BE2C (cell line): ENCODE data around the gene DSCAM.

Source experiments
- DNase-seq: peaks from one replicate; pipeline ENCODE4 v3.0.0-alpha.2; 2020
- H3K27me3 ChIP-seq: fragments of 250-450 bp; sonication (Bioruptor Pico); 2 replicates; pipeline ENCODE4 v1.5.1; 2020; ENCODE audit warnings: mild to moderate bottlenecking
- H3K36me3 ChIP-seq: fragments of 250-450 bp; sonication (Bioruptor Pico); 2 replicates; pipeline ENCODE4 v1.5.1; 2020; ENCODE audit warnings: mild to moderate bottlenecking
- H3K4me1 ChIP-seq: fragments of 250-450 bp; sonication (Bioruptor Pico); 2 replicates; pipeline ENCODE4 v1.5.1; 2020
- H3K4me3 ChIP-seq: 2 replicates; pipeline ENCODE4 v1.5.1; 2011; ENCODE audit warnings: low read depth, low read length
- H3K9me3 ChIP-seq: fragments of 250-450 bp; sonication (Bioruptor Pico); 2 replicates; pipeline ENCODE4 v1.5.1; 2020
- TF ChIP-seq, protein P1 (sequence below): IDR thresholded peaks from 2 replicates; pipeline ENCODE4 v1.5.1; 2012; ENCODE audit warnings: mild to moderate bottlenecking, low read depth, low read length

DSCAM gene

DNA sequence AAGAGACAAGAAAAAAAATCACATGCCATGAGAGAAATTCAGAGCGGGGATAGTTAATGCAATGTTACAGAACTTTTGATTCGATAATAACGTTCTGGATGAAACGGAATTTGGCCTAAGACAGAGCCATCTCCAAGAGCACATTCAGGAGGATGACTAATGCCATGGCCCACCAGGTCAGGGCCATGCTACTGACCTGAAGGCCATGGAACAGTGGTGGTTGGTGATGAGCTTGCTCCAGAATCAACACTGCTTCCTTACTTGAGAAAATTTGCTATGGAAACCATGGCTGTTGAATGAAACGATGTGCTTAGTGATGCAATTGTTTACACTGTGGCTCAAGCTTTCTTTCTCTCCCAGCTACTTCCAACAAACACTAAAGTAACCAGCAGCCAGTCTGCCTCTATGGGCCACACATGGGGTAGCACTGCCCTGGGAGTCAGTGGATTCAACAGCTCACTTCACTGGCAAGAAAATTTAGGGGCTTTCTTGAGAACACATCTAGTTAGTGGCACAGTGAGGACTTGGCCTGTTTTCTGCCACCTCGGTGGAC lies 680.6 kb downstream of the DSCAM start:
- DNase-seq: no peak
- peaks cover 6% of the 10 kb centered on the region for H3K9me3 ChIP-seq
- H3K4me1 ChIP-seq: no peaks in the 10 kb centered on the region
- TF ChIP-seq, protein P1, sequence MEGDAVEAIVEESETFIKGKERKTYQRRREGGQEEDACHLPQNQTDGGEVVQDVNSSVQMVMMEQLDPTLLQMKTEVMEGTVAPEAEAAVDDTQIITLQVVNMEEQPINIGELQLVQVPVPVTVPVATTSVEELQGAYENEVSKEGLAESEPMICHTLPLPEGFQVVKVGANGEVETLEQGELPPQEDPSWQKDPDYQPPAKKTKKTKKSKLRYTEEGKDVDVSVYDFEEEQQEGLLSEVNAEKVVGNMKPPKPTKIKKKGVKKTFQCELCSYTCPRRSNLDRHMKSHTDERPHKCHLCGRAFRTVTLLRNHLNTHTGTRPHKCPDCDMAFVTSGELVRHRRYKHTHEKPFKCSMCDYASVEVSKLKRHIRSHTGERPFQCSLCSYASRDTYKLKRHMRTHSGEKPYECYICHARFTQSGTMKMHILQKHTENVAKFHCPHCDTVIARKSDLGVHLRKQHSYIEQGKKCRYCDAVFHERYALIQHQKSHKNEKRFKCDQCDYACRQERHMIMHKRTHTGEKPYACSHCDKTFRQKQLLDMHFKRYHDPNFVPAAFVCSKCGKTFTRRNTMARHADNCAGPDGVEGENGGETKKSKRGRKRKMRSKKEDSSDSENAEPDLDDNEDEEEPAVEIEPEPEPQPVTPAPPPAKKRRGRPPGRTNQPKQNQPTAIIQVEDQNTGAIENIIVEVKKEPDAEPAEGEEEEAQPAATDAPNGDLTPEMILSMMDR: no peak
- H3K4me3 ChIP-seq: no peak overlapping the region
- H3K27me3 ChIP-seq: no peaks in the 10 kb centered on the region
- no peaks in the 10 kb centered on the region for H3K36me3 ChIP-seq

DNA sequence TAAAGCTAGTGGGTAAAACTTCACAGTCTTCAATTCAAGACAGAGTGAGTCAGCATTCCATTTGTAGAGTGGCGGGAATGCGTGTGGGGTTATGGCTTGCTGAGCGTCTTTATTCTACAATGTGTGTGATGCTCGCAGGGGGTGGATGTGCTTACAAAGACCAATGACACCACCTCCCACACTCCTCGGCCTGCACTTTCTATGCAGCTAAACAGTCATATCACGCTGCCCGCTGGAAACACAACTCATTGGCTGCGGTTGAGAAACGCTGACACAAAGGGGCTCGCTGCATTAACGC lies 681.2 kb downstream of the DSCAM start:
- H3K9me3 ChIP-seq: peaks cover 6% of the 10 kb centered on the region
- no peak for DNase-seq
- no peak overlapping the region for H3K4me3 ChIP-seq
- TF ChIP-seq, protein P1: no peak
- no peaks in the 10 kb centered on the region for H3K27me3 ChIP-seq
- no peaks in the 10 kb centered on the region for H3K36me3 ChIP-seq
- H3K4me1 ChIP-seq: no peaks in the 10 kb centered on the region

GRCh38 chr21:40164905-40165772 lies 681.8 kb downstream of the DSCAM start:
- Histone ChIP-seq H3K36me3 (no peaks in the 10 kb centered on the region), H3K27me3 (no peaks in the 10 kb centered on the region), H3K9me3 (peaks cover 6% of the 10 kb centered on the region), H3K4me3 (no peak overlapping the region), H3K4me1 (no peaks in the 10 kb centered on the region)
- no peak for DNase-seq
- TF ChIP-seq, protein P1: no peak

GRCh38 chr21:40162075-40162474 lies 684.9 kb downstream of the DSCAM start:
- H3K4me3 ChIP-seq: no peak overlapping the region
- H3K36me3 ChIP-seq: no peaks in the 10 kb centered on the region
- peaks cover 6% of the 10 kb centered on the region for H3K9me3 ChIP-seq
- TF ChIP-seq, protein P1: no peak
- no peaks in the 10 kb centered on the region for H3K27me3 ChIP-seq
- no peaks in the 10 kb centered on the region for H3K4me1 ChIP-seq
- DNase-seq: no peak

- DNase-seq: no peak
- TF ChIP-seq, protein P1: no peak
- H3K4me1 ChIP-seq: no peaks in the 10 kb centered on the region
- H3K27me3 ChIP-seq: no peaks in the 10 kb centered on the region
- H3K9me3 ChIP-seq: peaks cover 6% of the 10 kb centered on the region
- no peak overlapping the region for H3K4me3 ChIP-seq
- no peaks in the 10 kb centered on the region for H3K36me3 ChIP-seq
Measured at GRCh38 chr21:40160911-40161310, 686.0 kb downstream of the DSCAM start.

GRCh38 chr21:40158366-40158765 lies 688.6 kb downstream of the DSCAM start:
- H3K9me3 ChIP-seq: no peaks in the 10 kb centered on the region; the same call in 1 of the 2 replicates
- no peak for DNase-seq
- TF ChIP-seq, protein P1: no peak
- no peaks in the 10 kb centered on the region for H3K36me3 ChIP-seq
- no peak overlapping the region for H3K4me3 ChIP-seq
- H3K27me3 ChIP-seq: no peaks in the 10 kb centered on the region
- H3K4me1 ChIP-seq: no peaks in the 10 kb centered on the region
